ENCODE measurements around the gene OCLN. TPM values are rescaled to one million over a fixed set of nuclear protein-coding genes. Genes with fewer than 3 reads are reported as not detected.

OCLN gene
- total RNA-seq, 1 experiment from 2014 or later = 56.7 TPM

DNA sequence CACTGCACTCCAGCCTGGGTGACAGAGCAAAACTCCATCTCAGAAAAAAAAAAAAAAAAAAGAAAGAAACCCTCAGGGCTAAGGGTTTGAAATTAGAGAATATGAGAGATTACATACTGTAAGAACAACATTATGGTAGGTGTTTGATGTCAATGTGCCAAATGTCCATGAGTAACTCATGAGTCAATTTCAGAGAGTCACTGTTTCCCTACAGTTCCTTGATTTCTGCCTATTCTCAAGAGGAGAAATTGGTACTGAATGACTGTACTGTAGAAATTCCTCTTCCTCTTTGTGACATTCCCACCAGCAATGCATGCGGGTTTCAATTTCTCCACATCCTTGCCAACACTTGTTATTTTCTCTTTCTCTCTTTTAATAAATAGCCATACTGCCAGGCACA is 42.5 kb upstream of the OCLN start:
- Histone ChIP-seq H2AFZ (ENCODE audit: low read depth, low read length, poor library complexity, severe bottlenecking) (no peak overlapping the region), H3K27ac (ENCODE audit: low read depth, low read length) (no peak overlapping the region), H3K4me3 (replicated peaks in 1 of 2; ENCODE audit: low read depth in 1 of 2, low read length in 2 of 2) (no peak overlapping the region), H3K4me2 (ENCODE audit: low read length) (peak overlapping the region; percentile 2; the same call in 1 of the 2 replicates), H3K9ac (ENCODE audit: low read length) (no peak overlapping the region), H3K4me1 (ENCODE audit: control insufficient read depth in 1 of 2, insufficient read depth in 2 of 2, low read length in 2 of 2) (peaks cover 0 to 8% of the 10 kb centered on the region in 2 experiments; a peak in 2 of 4 replicates), H3K79me2 (ENCODE audit: insufficient read depth, low read length) (no peaks in the 10 kb centered on the region), H4K20me1 (ENCODE audit: insufficient read depth) (no peaks in the 10 kb centered on the region), H3K36me3 (ENCODE audit: control insufficient read depth in 1 of 2, insufficient read depth in 2 of 2, low read length in 2 of 2) (no peaks in the 10 kb centered on the region), H3K27me3 (ENCODE audit: insufficient read depth, low read length) (no peaks in the 10 kb centered on the region), H3K9me3 (ENCODE audit: control insufficient read depth in 1 of 2, insufficient read depth in 1 of 2, low read depth in 1 of 2, low read length in 2 of 2) (no peaks in the 10 kb centered on the region), H3K9me2 (ENCODE audit: insufficient read depth) (no peaks in the 10 kb centered on the region)
- DNase-seq (ENCODE audit: low read depth, low spot score) (peak; percentile 42), ATAC-seq (no peak)
- POLR2A ChIA-PET = no interaction called here
- TF ChIP-seq POLR2A (IDR thresholded peaks at IDR 0.05; ENCODE audit: borderline replicate concordance, extremely low read depth, insufficient read depth, insufficient read length) (no peak), ELF1 (IDR thresholded peaks at IDR 0.05; ENCODE audit: borderline replicate concordance, low read depth) (no peak), ZBTB33 (IDR thresholded peaks at IDR 0.05; ENCODE audit: extremely low read depth, insufficient replicate concordance, low read length) (no peak), EZH2 (IDR thresholded peaks at IDR 0.05) (no peak), EGR1 (IDR thresholded peaks at IDR 0.05; ENCODE audit: low read depth) (no peak), MAX (IDR thresholded peaks at IDR 0.05) (no peak), REST (IDR thresholded peaks at IDR 0.05; ENCODE audit: low read depth) (no peak), SP1 (IDR thresholded peaks at IDR 0.05; ENCODE audit: low read depth) (0 out of 2 replicates have a peak, but pooled peaks have one; percentile 30), FOSL1 (IDR thresholded peaks at IDR 0.05; ENCODE audit: low read depth) (peak; percentile 89), JUND (IDR thresholded peaks at IDR 0.05) (peak; percentile 63), TCF7L2 (IDR thresholded peaks at IDR 0.05; ENCODE audit: borderline replicate concordance, extremely low read depth, insufficient read depth, insufficient read length) (no peak), RAD21 (IDR thresholded peaks at IDR 0.05; ENCODE audit: low read depth) (no peak; the same call in 1 of the 2 replicates), ZNF274 (IDR thresholded peaks at IDR 0.05; ENCODE audit: low read depth, low read length) (no peak), CBX3 (IDR thresholded peaks at IDR 0.05; ENCODE audit: low read depth) (peak; percentile 30; the same call in 1 of the 2 replicates), SIN3A (IDR thresholded peaks at IDR 0.05; ENCODE audit: low read depth) (no peak), SRF (IDR thresholded peaks at IDR 0.05; ENCODE audit: low read depth) (peak; percentile 46; the same call in 1 of the 2 replicates), CEBPB (IDR thresholded peaks at IDR 0.05; ENCODE audit: low read depth) (no peak)
- TF ChIP-seq, protein P1, sequence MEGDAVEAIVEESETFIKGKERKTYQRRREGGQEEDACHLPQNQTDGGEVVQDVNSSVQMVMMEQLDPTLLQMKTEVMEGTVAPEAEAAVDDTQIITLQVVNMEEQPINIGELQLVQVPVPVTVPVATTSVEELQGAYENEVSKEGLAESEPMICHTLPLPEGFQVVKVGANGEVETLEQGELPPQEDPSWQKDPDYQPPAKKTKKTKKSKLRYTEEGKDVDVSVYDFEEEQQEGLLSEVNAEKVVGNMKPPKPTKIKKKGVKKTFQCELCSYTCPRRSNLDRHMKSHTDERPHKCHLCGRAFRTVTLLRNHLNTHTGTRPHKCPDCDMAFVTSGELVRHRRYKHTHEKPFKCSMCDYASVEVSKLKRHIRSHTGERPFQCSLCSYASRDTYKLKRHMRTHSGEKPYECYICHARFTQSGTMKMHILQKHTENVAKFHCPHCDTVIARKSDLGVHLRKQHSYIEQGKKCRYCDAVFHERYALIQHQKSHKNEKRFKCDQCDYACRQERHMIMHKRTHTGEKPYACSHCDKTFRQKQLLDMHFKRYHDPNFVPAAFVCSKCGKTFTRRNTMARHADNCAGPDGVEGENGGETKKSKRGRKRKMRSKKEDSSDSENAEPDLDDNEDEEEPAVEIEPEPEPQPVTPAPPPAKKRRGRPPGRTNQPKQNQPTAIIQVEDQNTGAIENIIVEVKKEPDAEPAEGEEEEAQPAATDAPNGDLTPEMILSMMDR (IDR thresholded peaks at IDR 0.05 in 2 of 3, conservative IDR thresholded peaks at IDR 0.05 in 1 of 3; ENCODE audit: borderline replicate concordance in 1 of 3, insufficient read depth in 1 of 3, low read depth in 2 of 3, low read length in 2 of 3) = no peak
- TF ChIP-seq, protein P2, sequence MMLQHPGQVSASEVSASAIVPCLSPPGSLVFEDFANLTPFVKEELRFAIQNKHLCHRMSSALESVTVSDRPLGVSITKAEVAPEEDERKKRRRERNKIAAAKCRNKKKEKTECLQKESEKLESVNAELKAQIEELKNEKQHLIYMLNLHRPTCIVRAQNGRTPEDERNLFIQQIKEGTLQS (IDR thresholded peaks at IDR 0.05) = no peak
- RAD21 ChIA-PET (ENCODE audit: low non-redundant PET in 1 of 2, low total read pairs in 2 of 2, uncharacterized antibody in 2 of 2, unreplicated experiment in 2 of 2) = no interaction called here
- CTCF ChIA-PET = no interaction called here
- intact Hi-C loops (cut with micrococcal nuclease) = no loop called here
- BruUV-seq (replicated peaks) = no TSS peak
